Fibroblast of skin of right quadriceps (primary cell): ENCODE data around the gene CNOT2.
"Not testable (repeated sequence)": the region's sequence is repeated elsewhere in the genome, so short reads cannot be mapped to it uniquely, and the experiment has no call there.

Experiments
- DNase-seq: peaks from one replicate; pipeline ENCODE4 v3.0.0-alpha.2; 2013

The CNOT2 gene

GRCh38 chr12:70252832-70253231 is 9.6 kb downstream of the CNOT2 start:
- no peak for DNase-seq

GRCh38 chr12:70254225-70254624 is 11.0 kb downstream of the CNOT2 start:
- no peak for DNase-seq

GRCh38 chr12:70254846-70255245 is 11.6 kb downstream of the CNOT2 start:
- no peak for DNase-seq

GRCh38 chr12:70255311-70255710 is 12.1 kb downstream of the CNOT2 start:
- DNase-seq, result peak; percentile 70

- no peak for DNase-seq
Observed at GRCh38 chr12:70258605-70259403, 15.6 kb downstream of the CNOT2 start.

GRCh38 chr12:70260646-70261045 is 17.4 kb downstream of the CNOT2 start:
- no peak for DNase-seq

GRCh38 chr12:70264067-70264867 is 21.0 kb downstream of the CNOT2 start:
- no peak for DNase-seq

- DNase-seq, result no peak
Observed at GRCh38 chr12:70265132-70265531, 21.9 kb downstream of the CNOT2 start.

GRCh38 chr12:70267550-70267949 is 24.3 kb downstream of the CNOT2 start:
- DNase-seq, result peak; percentile 59

GRCh38 chr12:70268972-70269371 is 25.7 kb downstream of the CNOT2 start:
- no peak for DNase-seq

GRCh38 chr12:70270108-70270507 is 26.9 kb downstream of the CNOT2 start:
- DNase-seq, result no peak

- DNase-seq, result no peak
Observed at GRCh38 chr12:70271025-70271424, 27.8 kb downstream of the CNOT2 start.

- DNase-seq, result no peak
Observed at GRCh38 chr12:70272510-70272909, 29.3 kb downstream of the CNOT2 start.

GRCh38 chr12:70275045-70275444 is 31.8 kb downstream of the CNOT2 start:
- no peak for DNase-seq

- no peak for DNase-seq
Observed at GRCh38 chr12:70277973-70278372, 34.7 kb downstream of the CNOT2 start.

- DNase-seq, result no peak
Observed at GRCh38 chr12:70278945-70279344, 35.7 kb downstream of the CNOT2 start.

GRCh38 chr12:70283232-70283631 is 40.0 kb downstream of the CNOT2 start:
- DNase-seq, result no peak

- DNase-seq, result no peak
Observed at GRCh38 chr12:70288817-70289216, 45.6 kb downstream of the CNOT2 start.

GRCh38 chr12:70290116-70290515 is 46.9 kb downstream of the CNOT2 start:
- DNase-seq, result no peak

- no peak for DNase-seq
Observed at GRCh38 chr12:70292017-70292776, 49.0 kb downstream of the CNOT2 start.

- DNase-seq, result not testable (repeated sequence)
Observed at GRCh38 chr12:70304684-70305555, 61.7 kb downstream of the CNOT2 start.

GRCh38 chr12:70305794-70306193 is 62.6 kb downstream of the CNOT2 start:
- no peak for DNase-seq
